HCT116 (cell line): Measurements from ENCODE around the gene C10orf90. TPM values are rescaled to one million over a fixed set of nuclear protein-coding genes. Genes with fewer than 3 reads are reported as not detected.

Source experiments
- ATAC-seq: fragments of 200-7000 bp; cut with Tn5 transposase; 2 replicates; pipeline ENCODE4 v1.9.1; 2020; ENCODE audit warnings: mild to moderate bottlenecking, moderate library complexity
- BruUV-seq: library from RNA; stranded (reverse); fragments of 400-500 nt; replicated peaks from 2 replicates; lab custom pipeline; 2021; lab: Mats Ljungman, UMichigan
- CTCF ChIA-PET: fragments of 300-600 bp; sonication (Branson Sonifier 250); formaldehyde crosslinking; loops from one replicate; lab custom pipeline; 2021; ENCODE audit warnings: antibody characterized with exemption; lab: Charles Lee
- POLR2A ChIA-PET: fragments of 300-600, 350-600 bp; sonication (Branson Sonifier 250); formaldehyde crosslinking; loops from one replicate; lab custom pipeline; 2021; ENCODE audit warnings: antibody characterized with exemption; lab: Charles Lee
- RAD21 ChIA-PET, 2 experiments: fragments of 300-600 bp; sonication (Branson Sonifier 250); formaldehyde crosslinking; loops; one replicate each; lab custom pipeline; 2023; ENCODE audit warnings: low total read pairs in 2 of 2; ENCODE audit not compliant: uncharacterized antibody in 2 of 2, unreplicated experiment in 2 of 2, low non-redundant PET in 1 of 2; lab: Charles Lee
- DNase-seq: peaks from one replicate; pipeline ENCODE4 v3.0.0-alpha.2; 2010; ENCODE audit warnings: low read depth, low spot score
- H2AFZ ChIP-seq: fragments of 200-600 bp; shearing (Covaris generic), sonication (generic); 2 replicates; pipeline ENCODE4 v1.6.1; 2017; ENCODE audit warnings: low read depth, mixed run types, mixed read lengths, antibody characterized with exemption, low read length; ENCODE audit not compliant: poor library complexity, severe bottlenecking
- H3K27ac ChIP-seq: 2 replicates; pipeline ENCODE4 v1.5.1; 2012; ENCODE audit warnings: low read depth, low read length
- H3K27me3 ChIP-seq: fragments of 200-600 bp; sonication (generic); 2 replicates; pipeline ENCODE4 v1.6.1; 2016; ENCODE audit warnings: mixed run types, low read length, mixed read lengths; ENCODE audit not compliant: insufficient read depth
- H3K36me3 ChIP-seq, 2 experiments: fragments of 200-500 bp in 1 of 2; fragments of 200-600 bp in 1 of 2; sonication (Bioruptor generic) in 1 of 2; sonication (generic) in 1 of 2; 2 replicates each; pipeline versions ENCODE4 v1.5.1 to v1.6.1; 2014 to 2016; ENCODE audit warnings: low read length in 2 of 2, inconsistent platforms in 1 of 2, mixed read lengths in 1 of 2, mixed run types in 1 of 2; ENCODE audit not compliant: insufficient read depth in 2 of 2, control insufficient read depth in 1 of 2
- H3K4me1 ChIP-seq, 2 experiments: fragments of 200-600 bp in 1 of 2; sonication (generic) in 1 of 2; 2 replicates each; pipeline versions ENCODE4 v1.5.1 to v1.6.1; 2012 to 2017; ENCODE audit warnings: low read length in 2 of 2, inconsistent platforms in 1 of 2, mild to moderate bottlenecking in 1 of 2, mixed read lengths in 1 of 2, mixed run types in 1 of 2, moderate library complexity in 1 of 2; ENCODE audit not compliant: insufficient read depth in 2 of 2, control insufficient read depth in 1 of 2
- H3K4me2 ChIP-seq: fragments of 200-600 bp; sonication (generic); 2 replicates; pipeline ENCODE4 v1.6.1; 2017; ENCODE audit warnings: mixed run types, low read length, mixed read lengths
- H3K4me3 ChIP-seq, 2 experiments: fragments of 200-600 bp in 1 of 2; sonication (generic) in 1 of 2; replicated peaks in 1 of 2; 2 replicates each; pipeline ENCODE4 v1.5.1; 2011 to 2016; ENCODE audit warnings: low read length in 2 of 2, control low read depth in 1 of 2, low read depth in 1 of 2, mild to moderate bottlenecking in 1 of 2, mixed read lengths in 1 of 2, mixed run types in 1 of 2
- H3K79me2 ChIP-seq: fragments of 200-600 bp; sonication (generic); 2 replicates; pipeline ENCODE4 v1.6.1; 2017; ENCODE audit warnings: mild to moderate bottlenecking, mixed run types, low read length, moderate library complexity, mixed read lengths; ENCODE audit not compliant: insufficient read depth
- H3K9ac ChIP-seq: fragments of 200-600 bp; sonication (generic); 2 replicates; pipeline ENCODE4 v1.6.1; 2016; ENCODE audit warnings: low read length, mixed read lengths
- H3K9me2 ChIP-seq: fragments of 200-600 bp; sonication (generic), shearing (Covaris generic); 2 replicates; pipeline ENCODE4 v1.6.1; 2017; ENCODE audit warnings: mixed run types, mild to moderate bottlenecking, moderate library complexity; ENCODE audit not compliant: insufficient read depth
- H3K9me3 ChIP-seq, 2 experiments: fragments of 200-500 bp in 1 of 2; fragments of 200-600 bp in 1 of 2; sonication (Bioruptor generic) in 1 of 2; sonication (generic) in 1 of 2; 2 replicates each; pipeline ENCODE4 v1.6.1; 2014 to 2017; ENCODE audit warnings: low read length in 2 of 2, mixed read lengths in 2 of 2, inconsistent platforms in 1 of 2, low read depth in 1 of 2, mild to moderate bottlenecking in 1 of 2, mixed run types in 1 of 2, moderate library complexity in 1 of 2; ENCODE audit not compliant: control insufficient read depth in 1 of 2, insufficient read depth in 1 of 2
- H4K20me1 ChIP-seq: fragments of 200-600 bp; sonication (generic), shearing (Covaris generic); 2 replicates; pipeline ENCODE4 v1.6.1; 2017; ENCODE audit warnings: mixed run types, mild to moderate bottlenecking, moderate library complexity; ENCODE audit not compliant: insufficient read depth
- CBX3 ChIP-seq: IDR thresholded peaks from 2 replicates; pipeline ENCODE4 v1.6.1; 2012; ENCODE audit warnings: low read depth
- CEBPB ChIP-seq: IDR thresholded peaks from 2 replicates; pipeline ENCODE4 v1.6.1; 2012; ENCODE audit warnings: low read depth
- EGR1 ChIP-seq: IDR thresholded peaks from 2 replicates; pipeline ENCODE4 v1.6.1; 2012; ENCODE audit warnings: low read depth
- ELF1 ChIP-seq: IDR thresholded peaks from 2 replicates; pipeline ENCODE4 v1.6.1; 2012; ENCODE audit warnings: low read depth, borderline replicate concordance
- EZH2 ChIP-seq: fragments of 200-600 bp; sonication (generic); IDR thresholded peaks from 2 replicates; pipeline ENCODE4 v1.6.1; 2017; ENCODE audit warnings: antibody characterized with exemption, mixed run types
- EZH2phosphoT487 ChIP-seq: fragments of 200-600 bp; IDR thresholded peaks from 2 replicates; pipeline ENCODE4 v1.6.1; 2018; ENCODE audit warnings: antibody characterized with exemption, borderline replicate concordance
- FOSL1 ChIP-seq: IDR thresholded peaks from 2 replicates; pipeline ENCODE4 v1.6.1; 2012; ENCODE audit warnings: low read depth
- JUND ChIP-seq: IDR thresholded peaks from 2 replicates; pipeline ENCODE4 v1.6.1; 2012
- POLR2AphosphoS5 ChIP-seq: IDR thresholded peaks from 2 replicates; pipeline ENCODE4 v1.6.1; 2011; ENCODE audit warnings: mild to moderate bottlenecking, low read depth, low read length, moderate library complexity
- RAD21 ChIP-seq: IDR thresholded peaks from 2 replicates; pipeline ENCODE4 v1.6.1; 2012; ENCODE audit warnings: low read depth, mild to moderate bottlenecking
- SIN3A ChIP-seq: IDR thresholded peaks from 2 replicates; pipeline ENCODE4 v1.6.1; 2012; ENCODE audit warnings: low read depth
- SP1 ChIP-seq: IDR thresholded peaks from 2 replicates; pipeline ENCODE4 v1.6.1; 2012; ENCODE audit warnings: low read depth
- SRF ChIP-seq: IDR thresholded peaks from 2 replicates; pipeline ENCODE4 v1.6.1; 2012; ENCODE audit warnings: low read depth
- YY1 ChIP-seq: IDR thresholded peaks from 2 replicates; pipeline ENCODE4 v1.6.1; 2011; ENCODE audit warnings: low read length, low read depth, moderate library complexity, mild to moderate bottlenecking; ENCODE audit not compliant: insufficient replicate concordance; ENCODE audit errors: extremely low read depth
- intact Hi-C: fragments of 100-400 bp; cut with micrococcal nuclease; formaldehyde crosslinking; loops from 2 replicates; pipeline ENCODE4 v1.10.0; 2022
- total RNA-seq: library from RNA; stranded (reverse); gene quantifications from one replicate; pipeline ENCODE4 v1.2.1, GENCODE V29; 2021; ENCODE audit not compliant: unreplicated experiment
- TF ChIP-seq, protein P1 (sequence below): IDR thresholded peaks from 2 replicates; pipeline ENCODE4 v1.6.1; 2012; ENCODE audit warnings: low read depth

The C10orf90 gene
- total RNA-seq, 1 experiment from 2014 or later: not detected

DNA sequence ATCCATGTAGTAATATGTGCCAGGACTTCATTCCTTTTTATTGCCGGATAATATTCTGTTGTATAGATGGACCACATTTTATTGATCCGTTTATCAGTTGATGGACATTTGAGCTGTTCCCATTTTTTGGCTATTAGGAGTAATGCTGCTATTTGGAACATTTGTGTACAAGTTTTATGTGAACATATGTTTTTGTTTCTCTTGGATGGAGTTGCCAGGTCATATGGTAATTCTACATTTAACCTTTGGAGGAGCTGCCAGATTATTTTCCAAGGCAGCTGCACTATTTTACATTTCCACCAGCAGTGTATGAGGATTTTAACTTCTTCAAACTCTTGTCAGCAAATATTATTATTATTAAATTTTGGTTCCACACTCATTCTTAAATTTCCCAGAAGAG lies 59.2 kb downstream of the C10orf90 start:
- H3K4me1 ChIP-seq: no peaks in the 10 kb centered on the region
- POLR2A ChIA-PET: no interaction called here
- no peak overlapping the region for H3K4me2 ChIP-seq
- CTCF ChIA-PET: no interaction called here
- no peaks in the 10 kb centered on the region for H3K36me3 ChIP-seq
- no peaks in the 10 kb centered on the region for H3K9me2 ChIP-seq
- no peak overlapping the region for H3K9ac ChIP-seq
- RAD21 ChIA-PET: no interaction called here
- ATAC-seq: no peak
- no peaks in the 10 kb centered on the region for H3K79me2 ChIP-seq
- intact Hi-C loops: no loop called here
- no peak for DNase-seq
- H3K27ac ChIP-seq: no peak overlapping the region
- no TSS peak for BruUV-seq
- TF ChIP-seq RAD21 (no peak), SP1 (no peak), CEBPB (no peak), SRF (no peak), EGR1 (no peak), JUND (no peak)
- no peak overlapping the region for H3K4me3 ChIP-seq
- H2AFZ ChIP-seq: no peak overlapping the region
- no peaks in the 10 kb centered on the region for H3K9me3 ChIP-seq
- H3K27me3 ChIP-seq: peaks cover 44% of the 10 kb centered on the region
- H4K20me1 ChIP-seq: no peaks in the 10 kb centered on the region

DNA sequence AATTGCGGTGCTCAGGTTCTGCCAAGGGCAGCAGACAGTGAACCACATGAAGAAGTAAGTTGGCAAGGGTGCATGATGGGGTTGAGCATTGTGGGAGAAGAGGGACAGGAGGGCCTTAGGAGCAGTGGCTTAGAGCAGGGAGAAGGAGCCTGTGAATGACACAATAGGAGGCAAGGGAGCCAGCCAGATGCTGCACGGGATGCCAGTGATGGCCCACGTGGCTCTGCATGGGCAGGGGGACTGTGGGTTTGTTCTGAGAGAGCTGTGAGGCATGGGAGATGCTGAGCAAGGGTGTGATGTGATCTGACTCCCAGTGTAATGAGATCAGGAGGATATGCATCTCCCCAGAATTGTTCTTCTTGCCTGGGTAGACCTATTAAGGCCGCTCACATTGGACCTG lies 60.9 kb downstream of the C10orf90 start:
- RAD21 ChIA-PET: no interaction called here
- Histone ChIP-seq H3K27me3 (peaks cover 47% of the 10 kb centered on the region), H3K4me2 (no peak overlapping the region), H3K79me2 (no peaks in the 10 kb centered on the region), H3K4me3 (no peak overlapping the region), H2AFZ (no peak overlapping the region), H3K9ac (no peak overlapping the region), H3K27ac (no peak overlapping the region), H3K9me3 (no peaks in the 10 kb centered on the region), H3K36me3 (no peaks in the 10 kb centered on the region), H4K20me1 (no peaks in the 10 kb centered on the region), H3K9me2 (no peaks in the 10 kb centered on the region), H3K4me1 (no peaks in the 10 kb centered on the region)
- CTCF ChIA-PET: no interaction called here
- no peak for TF ChIP-seq EZH2phosphoT487
- no peak for TF ChIP-seq EZH2
- no peak for TF ChIP-seq POLR2AphosphoS5
- TF ChIP-seq EGR1: no peak
- TF ChIP-seq CBX3: no peak
- TF ChIP-seq SRF: no peak
- no peak for TF ChIP-seq ELF1
- no peak for TF ChIP-seq FOSL1
- TF ChIP-seq, protein P1, sequence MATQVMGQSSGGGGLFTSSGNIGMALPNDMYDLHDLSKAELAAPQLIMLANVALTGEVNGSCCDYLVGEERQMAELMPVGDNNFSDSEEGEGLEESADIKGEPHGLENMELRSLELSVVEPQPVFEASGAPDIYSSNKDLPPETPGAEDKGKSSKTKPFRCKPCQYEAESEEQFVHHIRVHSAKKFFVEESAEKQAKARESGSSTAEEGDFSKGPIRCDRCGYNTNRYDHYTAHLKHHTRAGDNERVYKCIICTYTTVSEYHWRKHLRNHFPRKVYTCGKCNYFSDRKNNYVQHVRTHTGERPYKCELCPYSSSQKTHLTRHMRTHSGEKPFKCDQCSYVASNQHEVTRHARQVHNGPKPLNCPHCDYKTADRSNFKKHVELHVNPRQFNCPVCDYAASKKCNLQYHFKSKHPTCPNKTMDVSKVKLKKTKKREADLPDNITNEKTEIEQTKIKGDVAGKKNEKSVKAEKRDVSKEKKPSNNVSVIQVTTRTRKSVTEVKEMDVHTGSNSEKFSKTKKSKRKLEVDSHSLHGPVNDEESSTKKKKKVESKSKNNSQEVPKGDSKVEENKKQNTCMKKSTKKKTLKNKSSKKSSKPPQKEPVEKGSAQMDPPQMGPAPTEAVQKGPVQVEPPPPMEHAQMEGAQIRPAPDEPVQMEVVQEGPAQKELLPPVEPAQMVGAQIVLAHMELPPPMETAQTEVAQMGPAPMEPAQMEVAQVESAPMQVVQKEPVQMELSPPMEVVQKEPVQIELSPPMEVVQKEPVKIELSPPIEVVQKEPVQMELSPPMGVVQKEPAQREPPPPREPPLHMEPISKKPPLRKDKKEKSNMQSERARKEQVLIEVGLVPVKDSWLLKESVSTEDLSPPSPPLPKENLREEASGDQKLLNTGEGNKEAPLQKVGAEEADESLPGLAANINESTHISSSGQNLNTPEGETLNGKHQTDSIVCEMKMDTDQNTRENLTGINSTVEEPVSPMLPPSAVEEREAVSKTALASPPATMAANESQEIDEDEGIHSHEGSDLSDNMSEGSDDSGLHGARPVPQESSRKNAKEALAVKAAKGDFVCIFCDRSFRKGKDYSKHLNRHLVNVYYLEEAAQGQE: no peak
- TF ChIP-seq SIN3A: no peak
- TF ChIP-seq JUND: no peak
- TF ChIP-seq YY1: no peak
- POLR2A ChIA-PET: no interaction called here
- ATAC-seq: no peak
- intact Hi-C loops: no loop called here
- BruUV-seq: no TSS peak
- no peak for DNase-seq
